ENCODE results near the gene KRT12. TPM values are rescaled to one million over a fixed set of nuclear protein-coding genes. Genes with fewer than 3 reads are reported as not detected.

The KRT12 gene
- total and polyA plus RNA-seq, 2 donors (not counting 1 experiment from before 2014, with no cell fraction given), result not detected

DNA sequence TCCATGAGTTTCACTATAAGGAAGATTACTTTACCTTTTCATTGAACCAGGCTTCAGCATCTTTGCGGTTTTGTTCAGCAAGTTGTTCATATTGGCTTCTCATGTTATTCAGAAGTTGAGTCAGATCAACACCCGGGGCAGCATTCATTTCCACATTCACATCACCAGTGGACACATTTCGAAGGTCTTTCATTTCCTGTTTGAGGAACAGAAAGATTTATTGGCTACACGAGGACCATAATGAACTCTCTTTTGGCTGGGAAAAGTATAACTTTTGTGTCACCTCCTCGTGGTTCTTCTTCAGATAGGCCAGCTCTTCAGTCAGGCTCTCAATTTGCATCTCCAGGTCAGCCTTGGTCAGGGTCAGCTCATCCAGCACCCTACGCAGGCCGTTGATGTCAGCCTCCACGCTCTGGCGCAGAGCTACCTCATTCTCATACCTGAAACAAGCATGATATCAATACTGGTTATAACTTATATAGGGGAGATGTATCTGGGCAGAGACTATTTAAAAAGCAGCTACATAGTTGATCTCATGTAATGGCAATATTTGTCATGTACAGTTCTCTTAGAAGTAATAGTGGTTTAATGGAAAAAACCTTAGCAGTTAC lies 46.7 kb downstream of the KRT12 start:
- H3K4me1 ChIP-seq (ENCODE audit: control insufficient read depth, extremely low read depth, insufficient read depth, low read length), result no peaks in the 10 kb centered on the region
- peak overlapping the region in 1 of 4 experiments; percentile 99 for H3K4me3 ChIP-seq (replicated peaks in 1 of 4; ENCODE audit: control extremely low read depth in 1 of 4, insufficient read depth in 1 of 4, low read depth in 3 of 4, low read length in 4 of 4)
- H3K4me2 ChIP-seq (ENCODE audit: extremely low read depth, insufficient read depth, low read length), result no peak overlapping the region
- no peak overlapping the region for H3K27ac ChIP-seq (ENCODE audit: insufficient read depth, low read length)
- H3K9ac ChIP-seq (ENCODE audit: insufficient read depth, low read length), result no peak overlapping the region
- no peaks in the 10 kb centered on the region for H3K27me3 ChIP-seq (ENCODE audit: control insufficient read depth, insufficient read depth, low read length)
- no peaks in the 10 kb centered on the region for H3K36me3 ChIP-seq (ENCODE audit: control insufficient read depth, insufficient read depth, low read length)
- no peaks in the 10 kb centered on the region for H4K20me1 ChIP-seq (ENCODE audit: control insufficient read depth, extremely low read depth, insufficient read depth, low read length)
- DNase-seq (ENCODE audit: low read depth in 2 of 2), result no peak
- peaks cover 3% of the 10 kb centered on the region for H3K79me2 ChIP-seq (ENCODE audit: control insufficient read depth, insufficient read depth, low read length)
- no peak overlapping the region for H2AFZ ChIP-seq (ENCODE audit: low read length)
- H3K9me3 ChIP-seq (ENCODE audit: control insufficient read depth, insufficient read depth, low read depth, low read length), result no peaks in the 10 kb centered on the region
- TF ChIP-seq EZH2 (IDR thresholded peaks at IDR 0.05; ENCODE audit: low read length, missing control alignments), result no peak
- TF ChIP-seq, protein P1, sequence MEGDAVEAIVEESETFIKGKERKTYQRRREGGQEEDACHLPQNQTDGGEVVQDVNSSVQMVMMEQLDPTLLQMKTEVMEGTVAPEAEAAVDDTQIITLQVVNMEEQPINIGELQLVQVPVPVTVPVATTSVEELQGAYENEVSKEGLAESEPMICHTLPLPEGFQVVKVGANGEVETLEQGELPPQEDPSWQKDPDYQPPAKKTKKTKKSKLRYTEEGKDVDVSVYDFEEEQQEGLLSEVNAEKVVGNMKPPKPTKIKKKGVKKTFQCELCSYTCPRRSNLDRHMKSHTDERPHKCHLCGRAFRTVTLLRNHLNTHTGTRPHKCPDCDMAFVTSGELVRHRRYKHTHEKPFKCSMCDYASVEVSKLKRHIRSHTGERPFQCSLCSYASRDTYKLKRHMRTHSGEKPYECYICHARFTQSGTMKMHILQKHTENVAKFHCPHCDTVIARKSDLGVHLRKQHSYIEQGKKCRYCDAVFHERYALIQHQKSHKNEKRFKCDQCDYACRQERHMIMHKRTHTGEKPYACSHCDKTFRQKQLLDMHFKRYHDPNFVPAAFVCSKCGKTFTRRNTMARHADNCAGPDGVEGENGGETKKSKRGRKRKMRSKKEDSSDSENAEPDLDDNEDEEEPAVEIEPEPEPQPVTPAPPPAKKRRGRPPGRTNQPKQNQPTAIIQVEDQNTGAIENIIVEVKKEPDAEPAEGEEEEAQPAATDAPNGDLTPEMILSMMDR (conservative IDR thresholded peaks at IDR 0.05 in 1 of 2, IDR thresholded peaks at IDR 0.05 in 1 of 2; ENCODE audit: low read depth in 1 of 2, low read length in 2 of 2), result no peak

DNA sequence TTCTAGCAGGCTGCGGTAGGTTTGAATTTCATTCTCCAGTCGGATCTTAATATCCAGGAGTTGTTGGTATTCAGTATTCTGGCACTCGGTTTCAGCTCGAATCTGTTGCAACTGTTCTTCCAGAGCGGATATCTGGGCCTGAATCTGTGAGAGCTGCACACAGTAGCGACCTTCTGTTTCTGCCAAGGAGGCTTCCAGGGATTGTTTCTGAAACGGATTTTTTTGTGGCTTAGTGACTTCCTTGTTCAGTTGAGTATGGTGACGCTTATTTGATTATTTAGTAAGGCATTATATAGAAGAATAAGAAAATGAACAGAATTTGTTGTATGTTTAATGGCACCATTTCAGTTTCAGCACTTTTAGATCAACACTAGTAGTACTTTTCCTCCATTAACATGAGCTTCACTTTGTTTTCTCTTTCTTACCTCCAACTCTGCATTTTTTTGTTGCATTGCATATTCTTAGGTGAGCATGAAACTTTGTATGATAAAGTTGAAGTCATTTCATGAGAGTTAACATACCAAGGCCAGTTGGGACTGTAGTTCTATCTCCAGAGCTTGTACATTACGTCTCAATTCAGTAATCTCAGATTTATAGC lies 47.4 kb downstream of the KRT12 start:
- peak overlapping the region; percentile 86 for H2AFZ ChIP-seq (ENCODE audit: low read length)
- peak overlapping the region; percentile 27 for H3K9ac ChIP-seq (ENCODE audit: insufficient read depth, low read length)
- no peaks in the 10 kb centered on the region for H3K9me3 ChIP-seq (ENCODE audit: control insufficient read depth, insufficient read depth, low read depth, low read length)

More for the DNA sequence above, 47.4 kb downstream of the KRT12 start:
- Histone ChIP-seq H4K20me1 (ENCODE audit: control insufficient read depth, extremely low read depth, insufficient read depth, low read length) (no peaks in the 10 kb centered on the region), H3K27ac (ENCODE audit: insufficient read depth, low read length) (peak overlapping the region; percentile 49), H3K36me3 (ENCODE audit: control insufficient read depth, insufficient read depth, low read length) (no peaks in the 10 kb centered on the region), H3K79me2 (ENCODE audit: control insufficient read depth, insufficient read depth, low read length) (peaks cover 3% of the 10 kb centered on the region), H3K4me1 (ENCODE audit: control insufficient read depth, extremely low read depth, insufficient read depth, low read length) (no peaks in the 10 kb centered on the region), H3K27me3 (ENCODE audit: control insufficient read depth, insufficient read depth, low read length) (no peaks in the 10 kb centered on the region), H3K4me3 (replicated peaks in 1 of 4; ENCODE audit: control extremely low read depth in 1 of 4, insufficient read depth in 1 of 4, low read depth in 3 of 4, low read length in 4 of 4) (peak overlapping the region; percentile 61 to 99 (median 67)), H3K4me2 (ENCODE audit: extremely low read depth, insufficient read depth, low read length) (peak overlapping the region; percentile 94)
- DNase-seq (ENCODE audit: low read depth in 2 of 2), result peak; percentile 17 to 38
- TF ChIP-seq EZH2 (IDR thresholded peaks at IDR 0.05; ENCODE audit: low read length, missing control alignments), result no peak
- TF ChIP-seq, protein P1 (conservative IDR thresholded peaks at IDR 0.05 in 1 of 2, IDR thresholded peaks at IDR 0.05 in 1 of 2; ENCODE audit: low read depth in 1 of 2, low read length in 2 of 2), result no peak
